Heart right ventricle (tissue), 16 donors: ENCODE data around the gene PSPC1. TPM values are rescaled to one million over a fixed set of nuclear protein-coding genes. Genes with fewer than 3 reads are reported as not detected.
"Not testable (repeated sequence)": the region's sequence is repeated elsewhere in the genome, so short reads cannot be mapped to it uniquely, and the experiment has no call there.

Source experiments
- ATAC-seq, 8 donors: fragments of 200-7000 bp; cut with Tn5 transposase; one replicate each; pipeline ENCODE4 v1.9.1; 2020; ENCODE audit warnings: mild to moderate bottlenecking in 8 of 8, moderate library complexity in 8 of 8, moderate number of reproducible peaks in 1 of 8
- DNase-seq, 2 donors: peaks; one replicate each; pipeline ENCODE4 v3.0.0-alpha.2; 2020
- H3K27ac ChIP-seq, 10 donors: fragments of 200-600 bp; sonication (generic) in 2 of 10; one replicate each; pipeline versions ENCODE4 v1.5.0 to v1.8.0; 2020 to 2022; ENCODE audit warnings: mild to moderate bottlenecking in 3 of 10
- H3K27me3 ChIP-seq, 7 donors: fragments of 200-600 bp; one replicate each; pipeline ENCODE4 v1.8.0; 2021 to 2022; ENCODE audit warnings: mild to moderate bottlenecking in 2 of 7
- H3K36me3 ChIP-seq, 9 donors: fragments of 200-600 bp; sonication (generic) in 1 of 9; one replicate each; pipeline versions ENCODE4 v1.5.0 to v1.8.0; 2020 to 2022; ENCODE audit warnings: mild to moderate bottlenecking in 2 of 9
- H3K4me1 ChIP-seq, 9 donors: fragments of 200-600 bp; sonication (generic) in 1 of 9; one replicate each; pipeline versions ENCODE4 v1.5.0 to v1.8.0; 2020 to 2022; ENCODE audit warnings: mild to moderate bottlenecking in 4 of 9
- H3K4me3 ChIP-seq, 10 donors: fragments of 200-600 bp; sonication (generic) in 2 of 10; one replicate each; pipeline versions ENCODE4 v1.5.0 to v1.8.0; 2020 to 2022; ENCODE audit warnings: mild to moderate bottlenecking in 7 of 10, moderate library complexity in 2 of 10
- H3K9me3 ChIP-seq, 11 donors: fragments of 200-600 bp in 10 of 11; sonication (generic) in 2 of 11; one replicate each; pipeline versions ENCODE4 v1.5.0 to v1.8.0; 2013 to 2022; ENCODE audit warnings: mild to moderate bottlenecking in 2 of 11, control low read depth in 1 of 11, moderate library complexity in 1 of 11
- WGBS, 2 donors: extraction: QIAGEN DNeasy Blood & Tissue Kit; methylation state at CpG; one replicate each; pipeline ENCODE4 v1.1.7; 2013; ENCODE audit warnings: inconsistent platforms in 1 of 2; 5-methylcytosine and 5-hydroxymethylcytosine counted together
- intact Hi-C, 10 donors: fragments of 100-400 bp; cut with DNase I; formaldehyde crosslinking; loops; one replicate each; pipeline versions ENCODE4 v1.11.1 to v1.14.2; 2022
- polyA plus RNA-seq, 2 donors: library from polyadenylated mRNA; stranded (reverse); fragments of 200-250 nt; gene quantifications; one replicate each; pipeline ENCODE4 v1.2.3, GENCODE V29; 2013
- total RNA-seq, 10 donors: library from RNA; stranded (reverse); fragmentation: NEBNext Ultra II Directional in 3 of 10; extraction: Animal tissue kit (Norgen Biotek cat#: 25700) in 3 of 10; gene quantifications; one replicate each; pipeline versions ENCODE4 v1.2.1 to v1.2.4, GENCODE V29; 2021 to 2023
- TF ChIP-seq, protein P1 (sequence below), 9 donors: fragments of 200-600 bp; sonication (generic) in 2 of 9; IDR thresholded peaks; one replicate each; pipeline versions ENCODE4 v1.5.0 to v1.8.0; 2021 to 2022; ENCODE audit warnings: antibody characterized with exemption in 9 of 9, mild to moderate bottlenecking in 5 of 9, moderate library complexity in 1 of 9
- donor health status: Arrhythmogenic right ventricular cardiomyopathy.
- donor health status: ischemic (EF 13 %, LVEDD 7.1; RV severe dilation, severe dysfunction).
- donor health status: healthy with polysubstance abuse.
- donor health status: DM: no; HTN: yes; CAD: no.
- donor health status: DM: no; HTN: no; CAD: no.
- donor health status: ischemic (EF 25% LVEDD 6.9; RV normal size, moderate dysfunction).
- donor health status: ischemic (EF 25% LVEDD 5.7; RV mildly dilated, moderate dysfunction).
- donor health status: healthy.
- donor health status: DM: yes; HTN: yes; CAD: no.
- donor health status: Ischemic cardiomyopathy.
- donor health status: ischemic (EF 35%, LVEDD 5.7; RV mildly dilated, moderate dysfunction).
- donor health status: nonischemic (EF 11% LVEDD 7.7; RV severe dilation, severe dysfunction).
- donor health status: DM: yes; HTN: yes; CAD: no.
- donor health status: PGD.
- donor health status: ischemic (EF 29% LVEDD 5.4; RV normal size, mild dysfunction).
- donor health status: nonischemic (EF 23%, LVEDD 6.1; RV moderate dilation, normal function).

The PSPC1 gene
- total and polyA plus RNA-seq, 12 donors = 20.7 to 34.0 (median 25.6) TPM

DNA sequence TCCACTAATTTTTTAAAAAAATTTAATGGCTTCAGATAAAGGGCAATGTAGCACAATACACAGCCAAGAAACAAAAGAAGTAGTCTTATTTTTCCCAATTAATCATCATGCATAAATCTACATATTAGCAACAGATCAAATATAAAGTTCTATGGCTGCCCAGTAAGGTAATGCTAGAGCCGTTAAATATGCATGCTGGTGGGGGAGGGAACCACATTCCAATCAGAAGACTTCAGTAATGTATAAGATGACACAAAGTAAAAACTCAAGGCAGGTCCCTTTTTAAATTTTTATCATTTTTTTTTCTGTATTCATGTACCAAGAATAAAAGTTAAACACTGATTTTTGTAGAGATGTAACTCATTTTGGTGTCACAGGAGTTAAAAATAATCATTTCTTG, 87.3 kb downstream of the PSPC1 start:
- TF ChIP-seq, protein P1, sequence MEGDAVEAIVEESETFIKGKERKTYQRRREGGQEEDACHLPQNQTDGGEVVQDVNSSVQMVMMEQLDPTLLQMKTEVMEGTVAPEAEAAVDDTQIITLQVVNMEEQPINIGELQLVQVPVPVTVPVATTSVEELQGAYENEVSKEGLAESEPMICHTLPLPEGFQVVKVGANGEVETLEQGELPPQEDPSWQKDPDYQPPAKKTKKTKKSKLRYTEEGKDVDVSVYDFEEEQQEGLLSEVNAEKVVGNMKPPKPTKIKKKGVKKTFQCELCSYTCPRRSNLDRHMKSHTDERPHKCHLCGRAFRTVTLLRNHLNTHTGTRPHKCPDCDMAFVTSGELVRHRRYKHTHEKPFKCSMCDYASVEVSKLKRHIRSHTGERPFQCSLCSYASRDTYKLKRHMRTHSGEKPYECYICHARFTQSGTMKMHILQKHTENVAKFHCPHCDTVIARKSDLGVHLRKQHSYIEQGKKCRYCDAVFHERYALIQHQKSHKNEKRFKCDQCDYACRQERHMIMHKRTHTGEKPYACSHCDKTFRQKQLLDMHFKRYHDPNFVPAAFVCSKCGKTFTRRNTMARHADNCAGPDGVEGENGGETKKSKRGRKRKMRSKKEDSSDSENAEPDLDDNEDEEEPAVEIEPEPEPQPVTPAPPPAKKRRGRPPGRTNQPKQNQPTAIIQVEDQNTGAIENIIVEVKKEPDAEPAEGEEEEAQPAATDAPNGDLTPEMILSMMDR (IDR thresholded peaks at IDR 0.05) = no peak

GRCh38 chr13:19691447-19691846, 91.3 kb downstream of the PSPC1 start:
- DNase-seq, H3K9me3 ChIP-seq, H3K27ac ChIP-seq, intact Hi-C loops, H3K4me3 ChIP-seq, H3K27me3 ChIP-seq, ATAC-seq, H3K4me1 ChIP-seq: not testable (repeated sequence)
- WGBS, 2 donors = 96 to 98% methylated on average over 8 of the region's 8 CpGs
- peaks cover 0 to 32% (median 0%) of the 10 kb centered on the region in 9 donors for H3K36me3 ChIP-seq

More for the DNA sequence above, 87.3 kb downstream of the PSPC1 start:
- no peak for DNase-seq
- Histone ChIP-seq H3K27ac (no peak overlapping the region), H3K4me1 (peaks cover 0 to 5% (median 0%) of the 10 kb centered on the region in 9 donors), H3K36me3 (peaks cover 0 to 42% (median 0%) of the 10 kb centered on the region in 9 donors), H3K4me3 (no peak overlapping the region), H3K9me3 (no peaks in the 10 kb centered on the region), H3K27me3 (no peaks in the 10 kb centered on the region)
- no peak for ATAC-seq
- intact Hi-C loops = no loop called here
- WGBS, 2 donors = 74 to 76% methylated on average over 1 of the region's 1 CpG

DNA sequence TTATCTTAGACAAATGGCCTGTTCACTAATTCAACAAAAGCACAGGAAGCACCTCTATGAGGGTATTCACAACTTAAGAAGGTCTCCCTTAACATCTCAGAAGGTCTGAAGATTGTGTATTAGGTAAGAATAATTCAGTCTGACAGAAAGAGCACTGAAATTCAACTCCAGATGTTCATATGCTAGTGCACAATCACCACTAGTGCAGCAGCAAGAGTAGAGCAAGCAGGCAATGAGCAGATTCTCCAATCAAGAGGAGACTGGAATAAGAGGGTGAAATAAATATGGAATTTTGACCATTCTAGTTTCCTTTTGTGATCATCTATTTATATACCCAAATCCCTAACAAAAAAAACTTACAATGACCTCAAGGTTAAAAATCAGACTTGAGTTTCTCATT, 97.3 kb downstream of the PSPC1 start:
- ATAC-seq (no peak), DNase-seq (no peak)
- TF ChIP-seq, protein P1 (IDR thresholded peaks at IDR 0.05) = no peak
- no peaks in the 10 kb centered on the region for H3K9me3 ChIP-seq
- H3K27me3 ChIP-seq = no peaks in the 10 kb centered on the region
- H3K27ac ChIP-seq = no peak overlapping the region
- H3K36me3 ChIP-seq = peaks cover 0 to 26% (median 0%) of the 10 kb centered on the region in 9 donors
- H3K4me1 ChIP-seq = no peaks in the 10 kb centered on the region
- no peak overlapping the region for H3K4me3 ChIP-seq
- intact Hi-C loops = no loop called here

- no peak for ATAC-seq
- Histone ChIP-seq H3K4me3 (no peak overlapping the region), H3K9me3 (no peaks in the 10 kb centered on the region), H3K4me1 (no peaks in the 10 kb centered on the region), H3K36me3 (peaks cover 0 to 22% (median 0%) of the 10 kb centered on the region in 9 donors), H3K27ac (no peak overlapping the region), H3K27me3 (no peaks in the 10 kb centered on the region)
- TF ChIP-seq, protein P1 (IDR thresholded peaks at IDR 0.05) = no peak
- intact Hi-C loops = no loop called here
- WGBS, 2 donors = 61 to 69% methylated on average over 5 of the region's 5 CpGs
- no peak for DNase-seq
Measured at GRCh38 chr13:19685034-19685433, 97.7 kb downstream of the PSPC1 start.

DNA sequence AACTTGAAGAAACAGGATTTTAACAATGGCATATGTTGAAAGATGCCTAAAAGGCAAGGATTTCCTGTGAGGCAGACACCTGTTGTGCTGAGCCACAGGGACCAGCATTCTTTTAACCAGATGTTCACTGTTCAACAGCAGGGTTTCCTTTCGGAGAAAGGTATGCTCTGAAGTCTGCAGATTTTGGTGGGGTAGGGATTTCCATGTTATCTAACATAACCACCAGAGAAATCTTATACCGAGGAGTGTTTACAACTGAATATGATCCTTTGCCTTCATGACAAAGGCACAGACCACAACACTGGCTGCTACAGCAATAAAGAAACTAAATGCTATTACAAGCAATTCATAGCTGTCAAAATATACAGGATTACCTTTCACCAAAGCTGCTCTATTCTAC, 101.2 kb downstream of the PSPC1 start:
- intact Hi-C loops = no loop called here

More for the DNA sequence above, 101.2 kb downstream of the PSPC1 start:
- DNase-seq (no peak), ATAC-seq (no peak)
- no peaks in the 10 kb centered on the region for H3K27me3 ChIP-seq
- WGBS, 2 donors = 80 to 85% methylated on average over 2 of the region's 2 CpGs
- H3K9me3 ChIP-seq = no peaks in the 10 kb centered on the region
- H3K4me1 ChIP-seq = no peaks in the 10 kb centered on the region
- TF ChIP-seq, protein P1 (IDR thresholded peaks at IDR 0.05) = no peak
- peaks cover 0 to 26% (median 5%) of the 10 kb centered on the region in 9 donors for H3K36me3 ChIP-seq
- no peak overlapping the region for H3K27ac ChIP-seq
- H3K4me3 ChIP-seq = no peak overlapping the region
